GM12875 (cell line): ENCODE results near the gene RAD18.

Source experiments
- H3K4me3 ChIP-seq: one replicate; pipeline ENCODE4 v1.5.1; 2011; ENCODE audit warnings: low read depth, low read length, control low read depth
- TF ChIP-seq, protein P1 (sequence below): IDR thresholded peaks from 2 replicates; pipeline ENCODE4 v1.5.1; 2011; ENCODE audit warnings: low read depth, mild to moderate bottlenecking, control low read depth, inconsistent platforms, low read length, moderate library complexity, borderline replicate concordance; ENCODE audit not compliant: insufficient read depth

The RAD18 gene

DNA sequence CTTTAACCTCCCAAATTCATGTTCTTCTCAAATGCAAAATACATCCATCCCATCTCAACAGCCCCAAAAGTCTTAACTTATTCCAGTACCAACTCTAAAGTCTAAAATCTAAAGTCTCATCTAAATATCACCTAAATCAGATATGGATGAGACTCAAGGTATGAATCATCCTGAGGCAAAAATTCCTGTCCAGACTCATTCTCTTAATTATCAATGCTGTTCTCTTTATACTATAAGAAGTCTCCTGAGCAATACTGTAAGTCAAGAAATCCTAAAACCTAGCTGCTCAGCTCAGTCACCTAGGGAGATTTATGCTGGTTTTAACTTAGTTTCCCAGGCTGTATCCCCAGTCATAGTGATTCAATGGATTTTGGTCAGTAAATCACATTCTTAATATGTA, 11.1 kb downstream of the RAD18 start:
- TF ChIP-seq, protein P1, sequence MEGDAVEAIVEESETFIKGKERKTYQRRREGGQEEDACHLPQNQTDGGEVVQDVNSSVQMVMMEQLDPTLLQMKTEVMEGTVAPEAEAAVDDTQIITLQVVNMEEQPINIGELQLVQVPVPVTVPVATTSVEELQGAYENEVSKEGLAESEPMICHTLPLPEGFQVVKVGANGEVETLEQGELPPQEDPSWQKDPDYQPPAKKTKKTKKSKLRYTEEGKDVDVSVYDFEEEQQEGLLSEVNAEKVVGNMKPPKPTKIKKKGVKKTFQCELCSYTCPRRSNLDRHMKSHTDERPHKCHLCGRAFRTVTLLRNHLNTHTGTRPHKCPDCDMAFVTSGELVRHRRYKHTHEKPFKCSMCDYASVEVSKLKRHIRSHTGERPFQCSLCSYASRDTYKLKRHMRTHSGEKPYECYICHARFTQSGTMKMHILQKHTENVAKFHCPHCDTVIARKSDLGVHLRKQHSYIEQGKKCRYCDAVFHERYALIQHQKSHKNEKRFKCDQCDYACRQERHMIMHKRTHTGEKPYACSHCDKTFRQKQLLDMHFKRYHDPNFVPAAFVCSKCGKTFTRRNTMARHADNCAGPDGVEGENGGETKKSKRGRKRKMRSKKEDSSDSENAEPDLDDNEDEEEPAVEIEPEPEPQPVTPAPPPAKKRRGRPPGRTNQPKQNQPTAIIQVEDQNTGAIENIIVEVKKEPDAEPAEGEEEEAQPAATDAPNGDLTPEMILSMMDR = no peak
- no peak overlapping the region for H3K4me3 ChIP-seq

DNA sequence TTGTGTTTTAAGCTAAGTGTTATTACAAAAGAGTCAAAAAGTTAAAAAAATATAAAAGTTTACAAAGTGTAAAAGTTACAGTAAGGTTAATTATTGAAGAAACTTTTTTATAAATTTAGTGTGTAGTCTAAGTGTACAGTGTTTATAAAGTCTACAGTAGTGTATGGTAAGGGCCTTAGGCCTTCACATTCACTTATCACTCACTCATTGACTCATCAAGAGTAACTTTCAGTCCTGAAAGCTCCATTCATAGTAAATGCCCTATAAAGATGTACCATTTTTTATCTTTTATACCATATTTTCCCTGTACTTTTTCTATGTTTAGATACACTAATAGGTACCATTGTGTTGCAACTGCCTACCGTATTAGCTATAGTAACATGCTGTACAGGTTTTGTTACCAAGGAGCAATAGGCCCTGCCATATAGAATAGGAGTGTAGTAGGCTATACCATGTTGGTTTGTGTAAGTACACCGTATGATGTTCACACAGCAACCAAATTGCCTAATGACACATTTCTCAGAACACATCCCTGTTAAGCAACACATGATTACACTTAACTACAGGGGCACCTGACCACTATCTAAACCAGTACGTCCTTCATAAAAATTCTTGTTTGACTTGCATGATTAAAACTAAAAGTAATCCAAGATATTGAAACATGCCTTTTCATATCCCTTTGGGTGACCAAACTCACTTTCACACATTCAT, 17.2 kb downstream of the RAD18 start:
- TF ChIP-seq, protein P1 = no peak
- H3K4me3 ChIP-seq = no peak overlapping the region

DNA sequence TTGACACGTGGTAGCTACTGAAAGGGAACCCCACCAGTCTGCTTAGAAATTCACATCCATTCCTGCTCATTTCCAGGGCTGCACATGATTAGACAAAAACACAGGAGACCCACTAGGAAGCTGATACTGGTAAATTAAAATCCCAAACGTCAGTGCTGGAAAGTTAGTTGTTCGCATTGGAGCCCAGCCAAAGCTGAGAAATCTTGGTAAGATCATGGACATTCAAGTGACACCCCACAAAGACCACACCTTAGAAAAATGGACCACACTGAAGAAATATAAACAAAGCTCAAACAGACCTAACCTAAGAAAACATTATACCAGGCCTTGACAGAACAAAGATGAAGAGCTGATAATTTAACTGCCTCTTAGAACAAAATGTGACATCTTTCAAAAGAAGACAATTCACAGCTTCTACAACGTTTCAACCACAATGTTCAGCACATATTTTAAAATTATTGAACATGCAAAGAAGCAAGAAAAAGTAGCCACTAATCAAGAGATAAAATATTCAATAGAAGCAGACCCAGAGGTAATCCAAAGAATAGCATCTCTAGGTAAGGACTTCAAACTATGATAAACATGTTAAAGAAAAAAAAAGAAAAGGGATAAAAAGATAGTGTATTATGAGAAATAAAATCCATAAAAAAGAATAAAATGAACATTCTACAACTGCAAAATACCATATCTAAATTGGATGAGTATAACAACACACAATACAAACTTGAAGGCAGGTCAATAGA, 20.4 kb downstream of the RAD18 start:
- H3K4me3 ChIP-seq = no peak overlapping the region
- TF ChIP-seq, protein P1 = no peak

DNA sequence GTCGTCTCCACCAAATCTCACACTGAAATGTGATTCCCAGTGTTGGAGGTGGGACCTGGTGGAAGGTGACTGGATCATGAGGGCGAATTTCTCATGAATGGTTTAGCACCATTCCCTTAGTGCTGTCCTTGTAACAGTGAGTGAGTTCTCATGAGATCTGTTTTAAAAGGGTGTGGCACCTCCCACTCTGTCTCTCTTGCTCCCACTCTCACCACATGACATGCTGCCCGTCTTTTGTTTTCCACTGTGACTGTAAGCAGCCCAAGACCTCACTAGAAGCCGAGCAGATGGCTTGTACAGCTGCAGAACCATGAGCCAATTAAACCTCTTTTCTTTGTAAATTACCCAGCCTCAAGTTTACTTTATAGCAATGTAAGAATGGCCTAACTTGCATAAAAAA, 21.2 kb downstream of the RAD18 start:
- TF ChIP-seq, protein P1 = no peak
- no peak overlapping the region for H3K4me3 ChIP-seq

DNA sequence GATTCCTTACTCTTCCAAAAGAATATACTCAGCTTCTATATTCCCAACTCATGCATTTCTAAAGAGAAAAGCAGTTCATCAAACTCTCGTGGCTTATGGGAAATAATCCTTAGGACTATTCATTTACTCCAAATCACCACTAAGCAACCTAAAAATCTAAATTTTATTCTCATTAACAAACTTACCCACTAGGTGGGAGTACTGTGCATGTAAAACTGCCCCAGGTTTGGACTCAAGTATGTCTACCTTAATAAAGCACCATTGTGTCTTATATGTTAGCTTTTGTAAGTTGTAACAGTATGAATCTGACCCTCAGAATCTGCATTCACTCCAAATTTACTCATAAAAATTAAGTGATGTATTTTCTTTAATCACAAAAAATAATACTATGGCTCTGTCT, 25.3 kb downstream of the RAD18 start:
- H3K4me3 ChIP-seq = no peak overlapping the region
- TF ChIP-seq, protein P1 = peak; percentile 12; the same call in 1 of the 2 replicates

DNA sequence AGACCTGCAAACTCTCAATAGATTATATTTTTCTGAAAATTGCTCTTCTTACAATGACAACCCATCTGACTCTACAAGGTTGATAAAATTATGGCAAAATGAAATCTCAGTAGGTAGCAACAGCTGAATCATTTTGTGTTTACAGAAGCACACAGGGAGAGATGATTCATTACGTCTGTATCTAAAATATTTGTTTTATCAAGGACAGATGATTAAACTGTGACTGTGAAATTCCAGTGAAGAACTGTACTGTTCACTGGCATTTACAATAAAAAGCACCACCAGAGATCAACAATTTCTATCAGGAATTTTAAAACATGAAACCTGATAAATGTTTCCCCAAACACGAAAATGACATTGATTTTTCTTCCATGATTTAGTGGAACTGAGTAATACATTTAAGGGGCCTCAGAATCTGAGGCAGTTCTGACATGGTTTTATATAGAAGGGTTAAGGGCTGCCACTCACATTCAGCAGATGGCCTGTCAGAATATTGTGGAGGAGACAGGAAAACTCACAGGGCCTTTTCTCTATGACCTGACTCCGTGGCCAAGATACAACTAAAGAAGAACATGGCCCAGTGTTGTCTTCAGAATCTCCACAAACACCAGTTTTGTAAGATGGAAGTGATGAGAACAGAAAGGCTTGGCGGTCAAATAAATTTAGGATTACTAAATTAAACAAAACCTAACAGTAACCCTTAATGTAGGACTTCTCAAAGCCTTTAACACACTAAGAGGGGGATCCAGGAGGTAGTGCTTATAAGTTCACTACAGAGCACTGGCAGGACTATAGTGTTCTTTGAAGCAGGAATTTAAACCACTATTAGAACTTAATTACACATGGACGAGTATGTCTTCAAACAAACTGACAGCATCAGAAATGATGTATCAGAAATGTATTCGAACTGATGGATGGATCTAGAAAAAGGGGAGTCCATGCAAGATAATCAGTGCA, 25.9 kb downstream of the RAD18 start:
- H3K4me3 ChIP-seq = no peak overlapping the region
- TF ChIP-seq, protein P1 = no peak
